Neural progenitor cell (in vitro differentiated cells): ENCODE measurements around the gene SS18.

ENCODE experiments used
- CTCF ChIP-seq: fragments of 200-600 bp; sonication (generic); IDR thresholded peaks from 2 replicates; pipeline ENCODE4 v1.5.1; 2017; ENCODE audit warnings: antibody characterized with exemption, mild to moderate bottlenecking
- EZH2 ChIP-seq: fragments of 200-600 bp; sonication (generic); IDR thresholded peaks from 2 replicates; pipeline ENCODE4 v1.6.1; 2017; ENCODE audit warnings: antibody characterized with exemption, mild to moderate bottlenecking, moderate library complexity
- EZH2phosphoT487 ChIP-seq: fragments of 200-600 bp; sonication (generic); IDR thresholded peaks from 2 replicates; pipeline ENCODE4 v1.6.1; 2017; ENCODE audit warnings: antibody characterized with exemption

- TF ChIP-seq CTCF, result peak; percentile 53
- TF ChIP-seq EZH2, result no peak
- no peak for TF ChIP-seq EZH2phosphoT487
Observed at GRCh38 chr18:26103579-26103978, 13.2 kb upstream of the SS18 start.
